Esophagus muscularis mucosa (tissue), 4 donors: ENCODE data around the gene CAGE1. TPM values are rescaled to one million over a fixed set of nuclear protein-coding genes. Genes with fewer than 3 reads are reported as not detected.
"Not testable (repeated sequence)": the region's sequence is repeated elsewhere in the genome, so short reads cannot be mapped to it uniquely, and the experiment has no call there.

ENCODE experiments used
- DNase-seq: peaks from one replicate; pipeline ENCODE4 v3.0.0-alpha.2; 2017; ENCODE audit errors: extremely low spot score
- H3K27ac ChIP-seq, 4 donors: fragments of 200-600 bp; sonication (generic); replicated peaks in 1 of 4; 1 replicate in 3 of 4; 2 replicates in 1 of 4; pipeline ENCODE4 v1.5.1; 2016 to 2019; ENCODE audit warnings: mild to moderate bottlenecking in 1 of 4
- H3K27me3 ChIP-seq, 4 donors: fragments of 200-600 bp; sonication (generic); one replicate each; pipeline versions ENCODE4 v1.5.1 to v1.6.0; 2016 to 2019
- H3K36me3 ChIP-seq, 4 donors: fragments of 200-600 bp; sonication (generic); one replicate each; pipeline ENCODE4 v1.5.1; 2016 to 2019
- H3K4me1 ChIP-seq, 4 donors: fragments of 200-600 bp; sonication (generic); one replicate each; pipeline ENCODE4 v1.5.1; 2016 to 2019
- H3K4me3 ChIP-seq, 4 donors: fragments of 200-600 bp; sonication (generic); 1 replicate in 2 of 4; 2 replicates in 2 of 4; pipeline ENCODE4 v1.5.1; 2016 to 2019; ENCODE audit warnings: mild to moderate bottlenecking in 4 of 4, moderate library complexity in 1 of 4
- H3K9me3 ChIP-seq, 4 donors: fragments of 200-600 bp; sonication (generic); 1 replicate in 3 of 4; 2 replicates in 1 of 4; pipeline ENCODE4 v1.5.1; 2016 to 2019
- CTCF ChIP-seq, 3 experiments: fragments of 200-600 bp in 2 of 3; fragments of 450-650 bp in 1 of 3; sonication (generic) in 2 of 3; IDR thresholded peaks; one replicate each; pipeline ENCODE4 v1.5.1; 2017 to 2019; ENCODE audit warnings: antibody characterized with exemption in 3 of 3, mild to moderate bottlenecking in 2 of 3, moderate library complexity in 1 of 3
- EP300 ChIP-seq: sonication (generic); formaldehyde crosslinking; IDR thresholded peaks from one replicate; pipeline ENCODE4 v1.6.1; 2017; ENCODE audit warnings: antibody characterized with exemption
- POLR2A ChIP-seq: fragments of 450-650 bp; IDR thresholded peaks from one replicate; pipeline ENCODE4 v1.6.1; 2017; ENCODE audit warnings: antibody characterized with exemption, moderate library complexity, mild to moderate bottlenecking, low read depth
- POLR2AphosphoS5 ChIP-seq, 2 donors: sonication (generic); formaldehyde crosslinking; IDR thresholded peaks; one replicate each; pipeline ENCODE4 v1.6.1; 2017; ENCODE audit warnings: antibody characterized with exemption in 2 of 2
- WGBS: methylation state at CpG from one replicate; pipeline ENCODE4 v1.1.5; 2018; 5-methylcytosine and 5-hydroxymethylcytosine counted together
- intact Hi-C: fragments of 100-400 bp; cut with DNase I; formaldehyde crosslinking; loops from one replicate; pipeline ENCODE4 v1.15.1; 2023
- total RNA-seq, 4 donors: library from RNA; depleted of rRNA; stranded (reverse); fragments of >200 nt; gene quantifications; one replicate each; pipeline versions ENCODE4 v1.1.0 to v1.2.1, GENCODE V29; 2016

Gene CAGE1
- total RNA-seq, 4 donors from 2014 or later, result not detected

- H3K9me3 ChIP-seq, result no peaks in the 10 kb centered on the region
- no peak overlapping the region for H3K4me3 ChIP-seq
- H3K4me1 ChIP-seq, result no peaks in the 10 kb centered on the region
- H3K27ac ChIP-seq, result no peak overlapping the region
- intact Hi-C loops, result no loop called here
- H3K27me3 ChIP-seq, result peaks cover 0 to 12% (median 0%) of the 10 kb centered on the region in 4 donors
- TF ChIP-seq EP300 (no peak), POLR2AphosphoS5 (IDR thresholded peaks at IDR 0.05) (no peak), POLR2A (no peak), CTCF (IDR thresholded peaks at IDR 0.05) (no peak)
- WGBS, result 49% methylated on average over 2 of the region's 2 CpGs
- no peak for DNase-seq
- H3K36me3 ChIP-seq, result no peaks in the 10 kb centered on the region
These were observed 61.3 kb downstream of the CAGE1 start for GRCh38 chr6:7328243-7328642.

GRCh38 chr6:7325750-7326149 is 63.8 kb downstream of the CAGE1 start:
- WGBS, result 76% methylated on average over 3 of the region's 3 CpGs
- no peak overlapping the region for H3K4me3 ChIP-seq
- intact Hi-C loops, result no loop called here

GRCh38 chr6:7324520-7324919 is 65.0 kb downstream of the CAGE1 start:
- 70% methylated on average over 7 of the region's 7 CpGs for whole genome bisulfite sequencing

More at GRCh38 chr6:7325750-7326149, 63.8 kb downstream of the CAGE1 start:
- Histone ChIP-seq H3K27me3 (peaks cover 0 to 12% (median 0%) of the 10 kb centered on the region in 4 donors), H3K9me3 (no peaks in the 10 kb centered on the region), H3K27ac (no peak overlapping the region), H3K36me3 (no peaks in the 10 kb centered on the region), H3K4me1 (no peaks in the 10 kb centered on the region)
- DNase-seq, result no peak
- TF ChIP-seq POLR2AphosphoS5 (IDR thresholded peaks at IDR 0.05) (no peak), CTCF (IDR thresholded peaks at IDR 0.05) (no peak), POLR2A (no peak), EP300 (no peak)

GRCh38 chr6:7323074-7323473 is 66.5 kb downstream of the CAGE1 start:
- intact Hi-C loops, result no loop called here
- DNase-seq, result no peak
- Histone ChIP-seq H3K27me3 (peaks cover 0 to 12% (median 0%) of the 10 kb centered on the region in 4 donors), H3K36me3 (no peaks in the 10 kb centered on the region), H3K9me3 (no peaks in the 10 kb centered on the region), H3K4me1 (no peaks in the 10 kb centered on the region), H3K27ac (no peak overlapping the region), H3K4me3 (no peak overlapping the region)
- no peak for TF ChIP-seq POLR2AphosphoS5 (IDR thresholded peaks at IDR 0.05)
- TF ChIP-seq CTCF (IDR thresholded peaks at IDR 0.05), result no peak
- TF ChIP-seq EP300, result no peak
- no peak for TF ChIP-seq POLR2A

More at GRCh38 chr6:7324520-7324919, 65.0 kb downstream of the CAGE1 start:
- DNase-seq, result no peak
- no peak overlapping the region for H3K27ac ChIP-seq
- intact Hi-C loops, result no loop called here
- H3K9me3 ChIP-seq, result no peaks in the 10 kb centered on the region
- no peak for TF ChIP-seq CTCF (IDR thresholded peaks at IDR 0.05)
- no peak for TF ChIP-seq POLR2A
- TF ChIP-seq POLR2AphosphoS5 (IDR thresholded peaks at IDR 0.05), result no peak
- no peak for TF ChIP-seq EP300
- no peaks in the 10 kb centered on the region for H3K4me1 ChIP-seq
- H3K36me3 ChIP-seq, result no peaks in the 10 kb centered on the region
- H3K27me3 ChIP-seq, result peaks cover 0 to 12% (median 0%) of the 10 kb centered on the region in 4 donors
- H3K4me3 ChIP-seq, result no peak overlapping the region

GRCh38 chr6:7321866-7322265 is 67.7 kb downstream of the CAGE1 start:
- H3K4me1 ChIP-seq, H3K36me3 ChIP-seq, H3K4me3 ChIP-seq, DNase-seq, intact Hi-C loops, H3K27me3 ChIP-seq, H3K9me3 ChIP-seq, H3K27ac ChIP-seq: not testable (repeated sequence)
- WGBS, result 76% methylated on average over 6 of the region's 6 CpGs

- H3K27ac ChIP-seq, H3K27me3 ChIP-seq, H3K4me1 ChIP-seq, intact Hi-C loops, H3K4me3 ChIP-seq, H3K36me3 ChIP-seq, H3K9me3 ChIP-seq, DNase-seq: not testable (repeated sequence)
- WGBS, result 96% methylated on average over 2 of the region's 2 CpGs
These were observed 70.1 kb downstream of the CAGE1 start for GRCh38 chr6:7319406-7319805.
